Measurements from ENCODE around the gene IGFBP7.

- TF ChIP-seq, protein P1, sequence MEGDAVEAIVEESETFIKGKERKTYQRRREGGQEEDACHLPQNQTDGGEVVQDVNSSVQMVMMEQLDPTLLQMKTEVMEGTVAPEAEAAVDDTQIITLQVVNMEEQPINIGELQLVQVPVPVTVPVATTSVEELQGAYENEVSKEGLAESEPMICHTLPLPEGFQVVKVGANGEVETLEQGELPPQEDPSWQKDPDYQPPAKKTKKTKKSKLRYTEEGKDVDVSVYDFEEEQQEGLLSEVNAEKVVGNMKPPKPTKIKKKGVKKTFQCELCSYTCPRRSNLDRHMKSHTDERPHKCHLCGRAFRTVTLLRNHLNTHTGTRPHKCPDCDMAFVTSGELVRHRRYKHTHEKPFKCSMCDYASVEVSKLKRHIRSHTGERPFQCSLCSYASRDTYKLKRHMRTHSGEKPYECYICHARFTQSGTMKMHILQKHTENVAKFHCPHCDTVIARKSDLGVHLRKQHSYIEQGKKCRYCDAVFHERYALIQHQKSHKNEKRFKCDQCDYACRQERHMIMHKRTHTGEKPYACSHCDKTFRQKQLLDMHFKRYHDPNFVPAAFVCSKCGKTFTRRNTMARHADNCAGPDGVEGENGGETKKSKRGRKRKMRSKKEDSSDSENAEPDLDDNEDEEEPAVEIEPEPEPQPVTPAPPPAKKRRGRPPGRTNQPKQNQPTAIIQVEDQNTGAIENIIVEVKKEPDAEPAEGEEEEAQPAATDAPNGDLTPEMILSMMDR (IDR thresholded peaks at IDR 0.05): no peak
- TF ChIP-seq POLR2A (IDR thresholded peaks at IDR 0.05): no peak
These were observed 44.7 kb upstream of the IGFBP7 start for GRCh38 chr4:57154926-57155325.

Measured in adrenal gland (tissue), 5 donors.